GM12878 (cell line): Measurements from ENCODE around the gene HJV. TPM values are rescaled to one million over a fixed set of nuclear protein-coding genes. Genes with fewer than 3 reads are reported as not detected.

Experiments
- ATAC-seq: fragments of 200-7000 bp; cut with Tn5 transposase; 3 replicates; pipeline ENCODE4 v1.9.1; 2020; ENCODE audit warnings: mild to moderate bottlenecking, moderate library complexity
- BruUV-seq: library from RNA; stranded (reverse); fragments of 400-500 nt; replicated peaks from 2 replicates; lab custom pipeline; 2021; lab: Mats Ljungman, UMichigan
- CTCF ChIA-PET: fragments of 300-600 bp; sonication (Branson Sonifier 250); formaldehyde crosslinking; extraction: SDS; loops from one replicate; lab custom pipeline; 2021; ENCODE audit warnings: inconsistent platforms; lab: Yijun Ruan, JAX
- POLR2A ChIA-PET: fragments of 350-600 bp; formaldehyde crosslinking; extraction: SDS; loops from one replicate; lab custom pipeline; 2021; ENCODE audit warnings: inconsistent platforms; lab: Charles Lee
- RAD21 ChIA-PET: fragments of 300-600 bp; sonication (Branson Sonifier 250); formaldehyde crosslinking; loops from one replicate; lab custom pipeline; 2023; ENCODE audit warnings: antibody characterized with exemption; ENCODE audit not compliant: unreplicated experiment; lab: Charles Lee
- SMC1A ChIA-PET: fragments of 300-600 bp; sonication (Branson Sonifier 250); formaldehyde crosslinking; loops from one replicate; lab custom pipeline; 2023; ENCODE audit not compliant: unreplicated experiment, uncharacterized antibody; lab: Charles Lee
- DNase-seq: peaks from one replicate; pipeline ENCODE4 v3.0.0-alpha.2; 2011; ENCODE audit warnings: low read depth, low spot score
- FAIRE-seq: peaks from 3 replicates; lab custom pipeline; 2011; peaks lifted over from hg19 to GRCh38; lab: Jason Lieb, UNC
- H2AFZ ChIP-seq: 2 replicates; pipeline ENCODE4 v1.6.0; 2011; ENCODE audit warnings: low read depth, low read length, control low read depth; ENCODE audit not compliant: control insufficient read depth
- H3K27ac ChIP-seq: 2 replicates; pipeline ENCODE4 v1.5.1; 2011; ENCODE audit warnings: control low read depth; ENCODE audit not compliant: control insufficient read depth, insufficient read depth
- H3K27me3 ChIP-seq, 2 experiments: replicated peaks in 1 of 2; 2 replicates each; pipeline versions ENCODE4 v1.6.0 to v1.6.1; 2011; ENCODE audit warnings: low read length in 1 of 2; ENCODE audit not compliant: control insufficient read depth in 2 of 2, insufficient read depth in 2 of 2
- H3K36me3 ChIP-seq, 2 experiments: 2 replicates each; pipeline ENCODE4 v1.5.1; 2011; ENCODE audit warnings: low read length in 1 of 2; ENCODE audit not compliant: control insufficient read depth in 2 of 2, insufficient read depth in 2 of 2
- H3K4me1 ChIP-seq: 2 replicates; pipeline ENCODE4 v1.6.1; 2011; ENCODE audit warnings: mild to moderate bottlenecking, low read length, moderate library complexity, mixed read lengths; ENCODE audit not compliant: control insufficient read depth, insufficient read depth
- H3K4me2 ChIP-seq: 2 replicates; pipeline ENCODE4 v1.6.0; 2011; ENCODE audit warnings: control low read depth; ENCODE audit not compliant: control insufficient read depth, insufficient read depth
- H3K4me3 ChIP-seq: fragments of 200-600 bp; sonication (generic); 2 replicates; pipeline ENCODE4 v1.5.1; 2016
- H3K79me2 ChIP-seq: 2 replicates; pipeline ENCODE4 v1.6.0; 2011; ENCODE audit warnings: low read length; ENCODE audit not compliant: control insufficient read depth, insufficient read depth
- H3K9ac ChIP-seq: 2 replicates; pipeline ENCODE4 v1.8.0; 2011; ENCODE audit warnings: low read length, control low read depth, mixed read lengths; ENCODE audit not compliant: control insufficient read depth, insufficient read depth
- H3K9me3 ChIP-seq: replicated peaks from 3 replicates; pipeline ENCODE4 v1.5.1; 2011; ENCODE audit warnings: mild to moderate bottlenecking, low read length; ENCODE audit not compliant: control insufficient read depth, insufficient read depth
- H4K20me1 ChIP-seq: 2 replicates; pipeline ENCODE4 v1.6.0; 2011; ENCODE audit not compliant: control insufficient read depth, insufficient read depth
- E2F8 ChIP-seq: fragments of 450-650 bp; IDR thresholded peaks from 2 replicates; pipeline ENCODE4 v1.6.1; 2018; ENCODE audit warnings: mild to moderate bottlenecking, low read depth, moderate library complexity; ENCODE audit not compliant: partially characterized antibody
- ETV6 ChIP-seq, 2 experiments: fragments of 450-650 bp in 1 of 2; IDR thresholded peaks in 1 of 2; conservative IDR thresholded peaks in 1 of 2; 2 replicates each; pipeline ENCODE4 v1.6.1; 2014; ENCODE audit warnings: antibody characterized with exemption in 1 of 2, borderline replicate concordance in 1 of 2, low read depth in 1 of 2, mild to moderate bottlenecking in 1 of 2, moderate library complexity in 1 of 2
- KAT2A ChIP-seq: conservative IDR thresholded peaks from 2 replicates; pipeline ENCODE4 v1.6.1; 2011; ENCODE audit warnings: low read depth, low read length; ENCODE audit not compliant: control insufficient read depth
- RAD51 ChIP-seq: fragments of 450-650 bp; IDR thresholded peaks from 2 replicates; pipeline ENCODE4 v1.6.1; 2016; ENCODE audit warnings: moderate library complexity, mild to moderate bottlenecking, inconsistent platforms
- RBBP5 ChIP-seq: fragments of 200-600 bp; sonication (generic); conservative IDR thresholded peaks from 2 replicates; pipeline ENCODE4 v1.6.1; 2016
- RUNX3 ChIP-seq: IDR thresholded peaks from 2 replicates; pipeline ENCODE4 v1.6.1; 2012; ENCODE audit warnings: low read length, inconsistent platforms
- ZNF207 ChIP-seq: fragments of 450-650 bp; IDR thresholded peaks from 2 replicates; pipeline ENCODE4 v1.6.1; 2014; ENCODE audit warnings: antibody characterized with exemption, mild to moderate bottlenecking, borderline replicate concordance
- WGBS: methylation state at CpG from one replicate; pipeline ENCODE4 v1.1.6; 2016; ENCODE audit warnings: low lambda C conversion rate; ENCODE audit not compliant: insufficient replicate concordance, insufficient coverage; ENCODE audit errors: missing lambda C conversion rate; 5-methylcytosine and 5-hydroxymethylcytosine counted together
- in situ Hi-C: fragments of 300-500 bp; cut with MboI; formaldehyde crosslinking; loops from 9 replicates; pipeline ENCODE4 v1.14.3; 2018; ENCODE audit warnings: mixed read lengths
- intact Hi-C: fragments of 100-400 bp; cut with micrococcal nuclease; formaldehyde crosslinking; loops from one replicate; pipeline ENCODE4 v1.14.2; 2022; ENCODE audit not compliant: unreplicated experiment
- polyA plus RNA-seq, 11 experiments: library from polyadenylated mRNA; depleted of rRNA in 4 of 11; unstranded in 6 of 11; stranded (reverse) in 5 of 11; fragments of >200 nt; fragmentation: Nextera tagmentation in 4 of 11; fragmentation: Illumina TruSeq in 1 of 11; extraction: Ambion mirVana in 4 of 11; extraction: Trizol in 1 of 11; gene quantifications; 1 replicate in 1 of 11; 2 replicates in 10 of 11; pipeline versions ENCODE4 v1.2.1 to v1.2.3, GENCODE V29; 2011 to 2016; ENCODE audit warnings: inconsistent platforms in 2 of 11, missing spikeins in 2 of 11, low read depth in 1 of 11
- total RNA-seq, 4 experiments: library from RNA; depleted of rRNA in 3 of 4; stranded (reverse); fragments of >200 nt in 3 of 4; fragmentation: Illumina TruSeq in 1 of 4; extraction: Trizol in 1 of 4; gene quantifications; 2 replicates each; pipeline versions ENCODE4 v1.2.1 to v1.2.3, GENCODE V29; 2013 to 2021

Gene HJV
- total and polyA plus RNA-seq, 10 of the 15 experiments (the other 5 are each of a cell fraction or from before 2014, with no cell fraction given): not detected

GRCh38 chr1:145992958-145993617 lies 28.4 kb downstream of the HJV start:
- CTCF ChIA-PET: interaction anchor here (1.0 to 12.2 kb wide), 4 partner anchors 13 to 101 kb away, joined by 3 to 196 read pairs (median 4); no protein-coding TSS in a partner anchor
- ATAC-seq (no peak), DNase-seq (no peak), FAIRE-seq (no peak)
- intact Hi-C loops: no loop called here
- Histone ChIP-seq H2AFZ (no peak overlapping the region), H3K36me3 (peaks cover 0 to 3% of the 10 kb centered on the region in 2 experiments; a peak in 2 of 4 replicates), H3K4me1 (peaks cover 10% of the 10 kb centered on the region), H3K9ac (no peak overlapping the region), H3K27me3 (no peaks in the 10 kb centered on the region), H3K27ac (no peak overlapping the region), H3K9me3 (no peaks in the 10 kb centered on the region), H3K79me2 (peaks cover 15% of the 10 kb centered on the region), H3K4me2 (no peak overlapping the region), H4K20me1 (no peaks in the 10 kb centered on the region), H3K4me3 (0 out of 2 replicates have a peak overlapping the region, but pooled peaks have one; percentile 81)
- RAD21 ChIA-PET: interaction anchor here (7.4 kb wide), 1 partner anchor 14 kb away, joined by 100 read pairs; no protein-coding TSS in a partner anchor
- 82% methylated on average over 5 of the region's 5 CpGs for WGBS
- no TSS peak for BruUV-seq
- POLR2A ChIA-PET: interaction anchor here (0.7 to 7.2 kb wide), 5 partner anchors 9 to 29 kb away, joined by 3 to 61 read pairs (median 4); partner anchors contain the start of genes ANKRD34A and POLR3GL
- in situ Hi-C loops: no loop called here
- SMC1A ChIA-PET: interaction anchor here (1.2 to 12.5 kb wide), 4 partner anchors 13 to 134 kb away, joined by 3 to 244 read pairs (median 5); partner anchors contain the start of gene PIAS3
- TF ChIP-seq RUNX3 (no peak), KAT2A (no peak), ZNF207 (no peak), ETV6 (conservative IDR thresholded peaks at IDR 0.05 in 1 of 2, IDR thresholded peaks at IDR 0.05 in 1 of 2; ENCODE audit: borderline replicate concordance in 1 of 2, low read depth in 1 of 2) (no peak), RBBP5 (no peak), E2F8 (no peak), RAD51 (no peak)
